PC-3 (cell line): ENCODE measurements around the gene LILRB4.

Experiments used
- CTCF ChIP-seq: fragments of 300-600 bp; sonication (generic); conservative IDR thresholded peaks from 2 replicates; pipeline ENCODE4 v1.5.1; 2017; ENCODE audit warnings: antibody characterized with exemption, low read depth, mild to moderate bottlenecking, low read length
- EZH2phosphoT487 ChIP-seq: fragments of 300-600 bp; sonication (generic); IDR thresholded peaks from 2 replicates; pipeline ENCODE4 v1.6.1; 2018; ENCODE audit warnings: mild to moderate bottlenecking, antibody characterized with exemption, low read length, borderline replicate concordance

- no peak for TF ChIP-seq CTCF
- TF ChIP-seq EZH2phosphoT487 = no peak
These were observed 14.7 kb upstream of the LILRB4 start for GRCh38 chr19:54648129-54648528.
